BE2C (cell line): ENCODE results near the gene PI16.

Experiments used
- DNase-seq: peaks from one replicate; pipeline ENCODE4 v3.0.0-alpha.2; 2020
- H3K27me3 ChIP-seq: fragments of 250-450 bp; sonication (Bioruptor Pico); 2 replicates; pipeline ENCODE4 v1.5.1; 2020; ENCODE audit warnings: mild to moderate bottlenecking
- H3K36me3 ChIP-seq: fragments of 250-450 bp; sonication (Bioruptor Pico); 2 replicates; pipeline ENCODE4 v1.5.1; 2020; ENCODE audit warnings: mild to moderate bottlenecking
- H3K4me1 ChIP-seq: fragments of 250-450 bp; sonication (Bioruptor Pico); 2 replicates; pipeline ENCODE4 v1.5.1; 2020
- H3K4me3 ChIP-seq: 2 replicates; pipeline ENCODE4 v1.5.1; 2011; ENCODE audit warnings: low read depth, low read length
- H3K9me3 ChIP-seq: fragments of 250-450 bp; sonication (Bioruptor Pico); 2 replicates; pipeline ENCODE4 v1.5.1; 2020
- CTCF ChIP-seq: IDR thresholded peaks from 2 replicates; pipeline ENCODE4 v1.5.1; 2012; ENCODE audit warnings: mild to moderate bottlenecking, low read depth, low read length

Gene PI16

DNA sequence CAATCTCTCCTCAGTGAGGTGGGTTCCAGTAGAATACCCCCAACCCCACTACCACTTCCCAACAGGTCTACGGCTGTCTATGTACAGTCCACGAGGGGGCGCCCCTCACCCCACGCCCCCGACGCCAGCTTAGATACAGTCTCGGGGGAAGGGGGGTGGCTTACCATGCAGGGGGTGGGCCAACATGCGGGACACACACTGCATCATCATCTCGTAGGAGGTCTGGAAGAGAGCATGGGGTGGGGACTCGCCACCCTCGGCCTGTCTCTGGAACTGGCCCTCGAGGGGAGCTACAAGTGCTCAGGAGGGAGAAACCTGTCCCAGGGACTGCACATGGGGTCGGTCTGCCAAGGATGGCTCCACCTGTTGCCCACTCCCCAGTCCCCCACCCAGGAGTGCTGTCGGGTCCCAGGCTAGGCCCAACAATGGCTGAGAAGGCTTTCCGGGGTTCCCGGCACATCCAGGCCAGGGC lies 23.0 kb downstream of the PI16 start:
- no peaks in the 10 kb centered on the region for H3K9me3 ChIP-seq
- peaks cover 58% of the 10 kb centered on the region for H3K36me3 ChIP-seq
- no peak overlapping the region for H3K4me3 ChIP-seq
- H3K4me1 ChIP-seq = no peaks in the 10 kb centered on the region
- peak; percentile 73 for TF ChIP-seq CTCF
- no peaks in the 10 kb centered on the region for H3K27me3 ChIP-seq
- peak; percentile 58 for DNase-seq

DNA sequence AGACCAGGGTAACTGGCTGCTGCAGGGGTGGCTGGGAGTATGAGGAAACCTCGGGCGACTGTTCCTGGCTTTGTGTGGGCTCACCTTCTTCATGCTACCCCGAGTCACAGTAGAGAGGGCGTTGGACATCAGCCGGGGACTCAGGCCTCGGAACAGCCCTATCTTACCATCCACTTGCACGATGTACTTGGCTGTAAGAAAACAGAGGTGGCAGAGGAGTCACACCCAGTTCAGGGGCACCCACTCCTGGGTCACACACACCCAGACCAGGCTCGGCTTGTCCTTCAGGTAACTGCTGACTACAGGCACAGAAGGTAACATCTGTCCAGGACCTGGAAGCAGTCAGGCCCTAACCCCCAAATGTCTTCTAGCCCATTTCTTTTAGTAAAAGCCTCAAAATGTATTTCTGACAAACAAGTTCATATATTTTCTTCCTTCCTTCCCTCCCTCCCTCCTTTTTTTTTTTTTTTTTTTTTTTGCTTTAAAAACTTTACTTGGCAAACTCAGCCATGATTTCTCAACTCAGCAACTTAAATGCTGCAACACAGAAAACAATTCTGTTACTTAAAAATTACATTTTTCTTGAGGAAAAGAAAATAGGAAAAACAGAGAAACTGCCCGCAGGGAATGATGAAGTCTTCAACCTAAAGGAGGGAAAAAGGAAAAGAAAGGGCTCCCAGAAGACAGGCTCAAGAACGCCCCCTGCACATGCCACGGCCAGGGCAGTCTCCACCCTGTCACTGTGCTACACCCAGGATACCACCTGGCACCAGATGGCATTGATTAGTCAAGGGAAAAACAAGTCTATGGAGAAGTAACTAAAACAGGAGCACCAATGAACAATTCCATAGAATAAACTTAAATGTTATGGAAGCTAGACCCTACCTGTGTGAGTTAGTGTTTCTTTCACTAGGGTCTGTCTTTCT lies 24.1 kb downstream of the PI16 start:
- H3K27me3 ChIP-seq = no peaks in the 10 kb centered on the region
- H3K4me1 ChIP-seq = no peaks in the 10 kb centered on the region
- no peak overlapping the region for H3K4me3 ChIP-seq
- TF ChIP-seq CTCF = no peak
- no peaks in the 10 kb centered on the region for H3K9me3 ChIP-seq
- no peak for DNase-seq
- H3K36me3 ChIP-seq = peaks cover 49% of the 10 kb centered on the region

DNA sequence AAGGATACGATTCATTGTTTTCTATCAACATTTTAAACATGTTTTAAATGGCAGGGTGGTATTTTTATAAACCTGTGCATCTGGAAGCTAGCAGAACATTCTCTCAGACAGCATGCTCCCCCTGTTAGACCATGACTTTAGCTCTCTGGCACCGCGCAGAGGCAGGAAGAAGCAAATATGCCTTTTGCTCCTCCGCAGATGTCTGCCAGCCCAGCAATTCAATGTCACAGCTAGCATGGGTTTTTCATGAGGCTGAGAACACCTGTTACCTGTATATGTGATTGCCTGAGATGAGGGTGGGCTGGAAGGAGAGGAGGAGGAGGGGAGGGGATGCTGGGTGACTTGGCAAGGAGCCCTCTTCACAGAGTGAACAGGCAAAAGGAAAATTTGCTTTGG lies 24.8 kb downstream of the PI16 start:
- TF ChIP-seq CTCF = peak; percentile 84
- peak; percentile 70 for DNase-seq

DNA sequence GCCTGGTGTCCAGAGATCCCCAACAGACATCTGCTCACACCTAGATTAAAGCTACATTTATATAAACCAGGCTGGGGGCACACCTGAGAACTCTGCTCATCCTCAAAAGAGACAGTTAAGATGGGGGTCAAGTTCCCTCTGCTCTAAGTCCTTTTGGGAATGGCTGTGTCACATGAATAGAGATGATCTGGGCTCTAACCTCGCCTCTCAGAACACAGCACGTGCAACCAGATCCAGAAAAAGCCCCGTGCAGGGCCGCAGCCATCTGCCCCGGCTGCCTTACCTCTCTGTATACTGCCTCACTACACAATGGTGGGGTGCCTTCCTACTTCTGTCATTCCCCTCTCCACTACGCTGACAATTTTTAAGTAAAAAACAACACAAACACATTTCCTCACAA lies 25.6 kb downstream of the PI16 start:
- Histone ChIP-seq H3K36me3 (peaks cover 35% of the 10 kb centered on the region), H3K4me1 (peaks cover 3% of the 10 kb centered on the region; the same call in 1 of the 2 replicates)
- DNase-seq = no peak

More for the DNA sequence above, 24.8 kb downstream of the PI16 start:
- Histone ChIP-seq H3K4me3 (no peak overlapping the region), H3K9me3 (no peaks in the 10 kb centered on the region), H3K36me3 (peaks cover 43% of the 10 kb centered on the region), H3K4me1 (no peaks in the 10 kb centered on the region), H3K27me3 (no peaks in the 10 kb centered on the region)

DNA sequence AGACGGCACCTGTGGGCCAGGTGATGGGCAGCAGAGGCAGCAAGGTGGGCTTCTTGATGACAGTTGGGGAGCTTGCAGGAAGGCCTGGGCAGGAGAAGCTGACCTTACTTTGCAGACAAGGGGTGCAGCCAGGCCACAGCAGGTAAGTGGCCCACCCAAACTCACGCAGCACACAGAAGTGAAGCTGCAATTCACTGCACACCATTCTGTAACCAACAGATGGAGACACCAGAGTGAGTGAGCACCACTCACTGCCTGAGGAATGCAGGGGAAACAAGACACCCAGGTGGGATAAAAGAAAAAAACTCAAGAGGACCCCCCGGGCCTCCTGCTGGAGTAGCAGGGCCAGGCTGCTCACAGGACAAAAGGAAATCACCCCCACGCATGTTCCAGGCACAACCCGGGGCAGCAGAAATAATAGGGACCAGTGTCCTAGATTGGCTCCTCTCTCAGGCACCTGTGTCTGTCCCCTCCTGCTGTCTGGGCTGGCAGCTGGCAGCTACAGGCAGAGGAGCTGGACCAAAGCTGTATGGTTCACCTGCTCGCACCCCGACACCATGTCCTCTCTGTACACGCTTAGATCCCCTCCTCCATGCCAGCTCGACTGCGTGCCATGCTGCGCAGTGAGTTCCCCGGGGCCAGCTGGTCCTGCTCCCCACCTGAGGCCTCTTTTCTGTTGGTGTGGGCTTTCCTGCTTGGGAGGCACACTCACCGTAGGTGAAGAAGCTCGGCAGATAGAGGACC lies 26.5 kb downstream of the PI16 start:
- DNase-seq = no peak
- no peaks in the 10 kb centered on the region for H3K27me3 ChIP-seq
- peaks cover 3% of the 10 kb centered on the region; the same call in 1 of the 2 replicates for H3K4me1 ChIP-seq
- H3K9me3 ChIP-seq = no peaks in the 10 kb centered on the region
- 0 out of 2 replicates have a peak, but pooled peaks have one; percentile 9 for TF ChIP-seq CTCF
- peaks cover 28% of the 10 kb centered on the region for H3K36me3 ChIP-seq
- H3K4me3 ChIP-seq = no peak overlapping the region

More for the DNA sequence above, 25.6 kb downstream of the PI16 start:
- Histone ChIP-seq H3K9me3 (no peaks in the 10 kb centered on the region), H3K27me3 (no peaks in the 10 kb centered on the region), H3K4me3 (no peak overlapping the region)
- TF ChIP-seq CTCF = no peak
